Measurements from ENCODE around the gene CYP2R1.

DNA sequence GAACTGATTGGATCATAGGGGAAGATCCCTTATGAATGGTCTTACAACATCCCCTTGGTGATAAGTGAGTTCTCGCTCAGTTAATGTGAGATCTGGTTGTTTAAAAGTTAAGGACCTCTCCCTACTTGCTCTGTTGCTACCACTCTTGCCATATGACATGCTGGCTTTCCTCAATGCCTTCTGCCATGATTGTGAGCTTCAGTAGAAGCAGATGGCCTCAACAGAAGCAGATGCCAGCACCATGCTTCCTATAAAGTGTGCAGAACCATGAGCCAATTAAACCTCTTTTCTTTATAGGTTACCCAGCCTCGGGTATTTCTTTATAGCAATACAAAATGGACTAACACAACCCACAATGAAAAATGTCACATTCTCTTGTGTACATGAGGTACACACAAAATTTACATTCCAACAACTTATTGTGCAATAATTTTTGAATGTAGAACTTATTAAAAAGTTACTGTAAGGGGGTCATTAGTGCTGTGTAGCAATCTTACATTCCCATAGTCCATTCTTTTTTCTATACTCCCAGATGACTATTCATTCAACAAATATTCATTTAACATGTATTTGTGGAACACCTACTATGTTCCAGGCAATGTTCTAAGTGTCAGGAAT is 10.3 kb downstream of the CYP2R1 start:
- TF ChIP-seq, protein P1, sequence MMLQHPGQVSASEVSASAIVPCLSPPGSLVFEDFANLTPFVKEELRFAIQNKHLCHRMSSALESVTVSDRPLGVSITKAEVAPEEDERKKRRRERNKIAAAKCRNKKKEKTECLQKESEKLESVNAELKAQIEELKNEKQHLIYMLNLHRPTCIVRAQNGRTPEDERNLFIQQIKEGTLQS (IDR thresholded peaks at IDR 0.05; ENCODE audit: insufficient read depth, low read depth, low read length), result no peak
- TF ChIP-seq, protein P2, sequence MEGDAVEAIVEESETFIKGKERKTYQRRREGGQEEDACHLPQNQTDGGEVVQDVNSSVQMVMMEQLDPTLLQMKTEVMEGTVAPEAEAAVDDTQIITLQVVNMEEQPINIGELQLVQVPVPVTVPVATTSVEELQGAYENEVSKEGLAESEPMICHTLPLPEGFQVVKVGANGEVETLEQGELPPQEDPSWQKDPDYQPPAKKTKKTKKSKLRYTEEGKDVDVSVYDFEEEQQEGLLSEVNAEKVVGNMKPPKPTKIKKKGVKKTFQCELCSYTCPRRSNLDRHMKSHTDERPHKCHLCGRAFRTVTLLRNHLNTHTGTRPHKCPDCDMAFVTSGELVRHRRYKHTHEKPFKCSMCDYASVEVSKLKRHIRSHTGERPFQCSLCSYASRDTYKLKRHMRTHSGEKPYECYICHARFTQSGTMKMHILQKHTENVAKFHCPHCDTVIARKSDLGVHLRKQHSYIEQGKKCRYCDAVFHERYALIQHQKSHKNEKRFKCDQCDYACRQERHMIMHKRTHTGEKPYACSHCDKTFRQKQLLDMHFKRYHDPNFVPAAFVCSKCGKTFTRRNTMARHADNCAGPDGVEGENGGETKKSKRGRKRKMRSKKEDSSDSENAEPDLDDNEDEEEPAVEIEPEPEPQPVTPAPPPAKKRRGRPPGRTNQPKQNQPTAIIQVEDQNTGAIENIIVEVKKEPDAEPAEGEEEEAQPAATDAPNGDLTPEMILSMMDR (IDR thresholded peaks at IDR 0.05; ENCODE audit: control extremely low read depth in 1 of 3, insufficient read depth in 1 of 3, low read depth in 1 of 3, low read length in 3 of 3), result no peak
- TF ChIP-seq POLR2AphosphoS5 (IDR thresholded peaks at IDR 0.05; ENCODE audit: low read depth, low read length) (no peak), JUN (IDR thresholded peaks at IDR 0.05; ENCODE audit: low read depth, low read length) (no peak), GTF2F1 (IDR thresholded peaks at IDR 0.05; ENCODE audit: borderline replicate concordance, low read depth, low read length) (no peak), NRF1 (IDR thresholded peaks at IDR 0.05; ENCODE audit: low read depth, low read length) (no peak), CBX8 (IDR thresholded peaks at IDR 0.05; ENCODE audit: borderline replicate concordance, low read depth, low read length) (no peak), POLR2A (IDR thresholded peaks at IDR 0.05; ENCODE audit: control extremely low read depth in 1 of 2, low read depth in 2 of 2, low read length in 2 of 2) (no peak), SP4 (IDR thresholded peaks at IDR 0.05; ENCODE audit: low read length) (no peak)
- TF ChIP-seq, protein P3, sequence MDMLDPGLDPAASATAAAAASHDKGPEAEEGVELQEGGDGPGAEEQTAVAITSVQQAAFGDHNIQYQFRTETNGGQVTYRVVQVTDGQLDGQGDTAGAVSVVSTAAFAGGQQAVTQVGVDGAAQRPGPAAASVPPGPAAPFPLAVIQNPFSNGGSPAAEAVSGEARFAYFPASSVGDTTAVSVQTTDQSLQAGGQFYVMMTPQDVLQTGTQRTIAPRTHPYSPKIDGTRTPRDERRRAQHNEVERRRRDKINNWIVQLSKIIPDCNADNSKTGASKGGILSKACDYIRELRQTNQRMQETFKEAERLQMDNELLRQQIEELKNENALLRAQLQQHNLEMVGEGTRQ (IDR thresholded peaks at IDR 0.05; ENCODE audit: low read length), result no peak
